ENCODE results near the gene HSPA12B.
A peak's percentile ranks its signal among the peaks of the same experiment; 100 is the strongest.

Gene HSPA12B

GRCh38 chr20:3704087-3704486 is 28.4 kb upstream of the HSPA12B start:
- DNase-seq: no peak

GRCh38 chr20:3705491-3705969 is 27.0 kb upstream of the HSPA12B start:
- no peak for DNase-seq

DNA sequence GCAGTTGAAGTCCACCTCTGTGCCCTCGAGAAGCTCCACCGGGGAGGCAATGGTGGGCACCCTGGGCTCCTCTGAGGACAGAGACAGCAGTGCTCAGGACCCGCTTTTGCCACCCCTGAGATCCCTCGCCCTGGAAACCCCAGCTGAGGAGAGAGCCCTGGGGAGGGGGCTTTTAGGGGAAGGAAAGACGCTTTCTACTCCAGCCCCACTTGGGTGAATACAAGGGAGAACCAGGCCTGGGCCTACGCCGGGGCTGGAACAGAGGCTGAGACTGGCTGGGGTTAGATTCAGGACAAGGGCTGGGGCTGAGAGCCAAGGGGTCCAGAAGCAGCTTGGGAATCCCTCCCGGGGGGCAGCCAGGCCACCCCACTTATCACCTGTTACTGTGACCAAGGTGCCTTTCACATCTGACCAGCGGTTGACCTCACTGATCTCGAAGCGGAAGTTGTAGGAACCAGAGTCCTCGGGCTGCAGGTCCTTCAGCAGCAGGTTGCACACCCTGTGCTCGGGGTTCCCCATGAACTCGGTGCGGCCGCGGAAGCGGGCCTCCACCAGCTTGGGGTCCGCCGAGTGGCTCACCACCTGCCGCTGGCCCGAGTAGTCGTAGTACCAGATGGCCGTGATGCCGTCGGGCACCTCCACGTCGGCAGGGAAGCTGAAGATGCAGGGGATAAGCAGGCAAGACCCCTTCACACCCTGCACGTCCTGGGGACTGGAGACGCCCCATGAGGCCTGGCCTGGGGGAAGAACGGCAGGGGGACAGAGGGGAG is 26.3 kb upstream of the HSPA12B start:
- no peak for DNase-seq

DNA sequence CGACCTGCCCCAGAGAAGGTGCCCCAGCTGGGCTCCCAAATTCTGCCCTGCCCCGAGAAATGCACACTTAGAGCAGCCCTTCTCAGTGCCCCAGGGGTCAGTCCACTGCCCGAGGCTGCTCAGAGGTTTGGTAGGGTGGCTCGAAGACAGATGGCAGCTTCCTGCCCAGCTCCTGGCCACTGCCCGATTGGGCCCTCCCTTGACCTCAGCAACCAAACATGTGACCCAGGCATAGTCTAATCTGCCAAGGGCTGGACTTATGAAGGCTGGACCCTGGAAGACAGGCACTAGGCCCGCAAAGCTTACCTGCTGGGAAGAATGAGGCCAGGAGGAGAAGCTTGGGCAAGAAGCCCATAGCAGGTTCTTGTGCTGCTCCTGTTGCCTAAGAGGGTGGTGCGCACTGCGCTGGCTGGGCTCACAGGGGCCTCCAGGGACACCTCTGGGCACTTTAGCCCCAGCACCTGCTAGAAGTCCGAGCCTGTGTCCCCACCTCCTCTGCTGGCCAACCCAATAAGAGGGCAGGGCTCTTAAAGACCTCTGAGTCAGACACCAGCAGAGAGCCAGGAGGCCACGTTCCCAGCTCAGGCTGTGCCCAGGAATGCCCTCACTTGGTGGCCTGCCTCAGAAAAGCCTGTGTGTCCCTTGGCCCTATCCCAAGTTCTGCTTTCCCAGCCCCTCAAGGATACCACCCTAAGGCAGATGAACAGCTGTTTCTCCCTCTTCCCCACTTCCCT is 25.5 kb upstream of the HSPA12B start:
- DNase-seq: no peak

GRCh38 chr20:3707508-3707899 is 25.0 kb upstream of the HSPA12B start:
- no peak for DNase-seq

DNA sequence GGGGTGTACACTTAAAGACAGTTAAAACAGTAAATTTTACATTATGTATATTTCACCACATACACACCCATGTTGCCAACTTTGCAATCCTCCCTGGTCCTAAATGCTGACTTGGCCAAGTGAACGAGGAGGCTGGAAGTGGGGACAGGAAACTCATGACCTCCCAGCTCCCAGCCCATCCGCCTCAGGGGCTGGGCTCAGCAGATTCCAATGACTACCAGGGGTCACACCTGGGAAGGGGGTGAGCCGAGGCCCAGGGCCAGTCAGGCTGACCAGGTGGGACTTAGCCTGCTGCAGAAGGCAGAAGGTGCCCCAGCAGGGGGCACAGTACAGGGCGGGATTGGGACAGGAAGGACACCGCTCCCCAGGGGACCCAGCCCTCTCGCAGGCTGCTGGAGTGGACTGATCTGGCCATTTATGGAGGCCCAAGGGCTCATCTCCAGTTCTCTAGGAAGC is 22.4 kb upstream of the HSPA12B start:
- peak; percentile 7 to 28 for DNase-seq

DNA sequence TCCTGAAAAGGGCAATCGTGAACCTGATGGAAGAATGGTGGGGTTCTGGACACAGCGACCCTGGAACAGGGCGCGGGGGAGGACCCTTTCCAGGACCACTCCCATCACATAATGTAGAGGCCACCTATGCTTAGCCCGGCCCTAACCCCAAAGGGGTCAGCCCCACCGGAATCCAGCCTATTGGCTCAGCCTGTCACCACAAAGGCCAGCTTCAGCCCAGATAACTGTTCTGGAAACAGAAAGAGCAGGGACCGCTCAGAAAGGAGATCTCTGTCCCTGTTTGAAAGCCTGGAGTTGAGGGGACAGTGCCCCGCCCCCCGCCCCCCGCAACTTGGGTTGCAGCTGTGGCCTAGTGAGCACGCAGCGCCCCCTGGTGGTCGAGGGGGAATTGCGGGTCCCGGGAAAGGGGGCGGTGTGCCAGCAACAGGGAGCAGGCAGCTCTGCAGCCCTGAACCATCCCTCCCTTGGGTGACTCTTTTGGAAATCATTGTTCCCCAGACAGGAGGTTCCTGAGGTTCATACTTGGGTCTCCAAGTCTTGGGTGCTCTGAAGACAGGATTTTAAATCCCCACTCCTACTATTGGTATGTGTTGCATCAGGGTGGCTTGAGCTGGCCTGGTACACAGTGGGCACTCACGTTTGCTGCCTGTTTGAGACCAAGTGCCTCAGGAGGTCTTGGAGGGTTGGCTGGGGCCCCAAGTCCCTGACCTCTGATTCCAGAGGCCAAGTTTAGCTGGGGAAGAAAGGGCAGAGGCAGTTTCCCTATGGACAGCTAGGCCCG is 21.6 kb upstream of the HSPA12B start:
- DNase-seq: peak; percentile 49 to 58

DNA sequence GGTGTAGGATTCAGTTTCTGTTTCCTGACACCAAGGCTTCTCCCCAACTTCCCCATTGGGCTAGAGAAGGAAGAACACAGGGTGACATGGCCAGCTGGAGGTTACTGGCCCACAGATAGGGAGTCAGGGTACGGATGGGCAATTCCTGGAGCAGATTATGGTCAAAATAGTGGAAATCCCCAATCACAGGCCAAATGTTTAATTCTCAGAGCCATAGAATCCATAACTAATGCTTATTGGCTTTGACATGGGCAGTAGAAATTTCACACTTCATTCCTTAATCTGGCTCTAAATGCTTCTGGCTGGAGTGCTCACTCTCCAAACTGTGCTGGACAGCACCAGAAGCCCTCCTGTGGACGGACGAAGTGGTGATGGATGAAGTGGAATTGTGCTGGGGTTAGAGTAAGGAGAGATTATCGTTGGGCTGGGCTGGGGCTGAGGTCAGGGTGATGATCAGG is 21.0 kb upstream of the HSPA12B start:
- peak; percentile 55 to 63 for DNase-seq

- DNase-seq: peak; percentile 97 to 98
Observed at GRCh38 chr20:3712279-3712873, 20.1 kb upstream of the HSPA12B start, which contains the start of gene SIGLEC1. Gene SIGLEC1, minus strand, starts transcription at chr20:3712600. Its CDS starts 5,472 bp downstream, at chr20:3707128.

DNA sequence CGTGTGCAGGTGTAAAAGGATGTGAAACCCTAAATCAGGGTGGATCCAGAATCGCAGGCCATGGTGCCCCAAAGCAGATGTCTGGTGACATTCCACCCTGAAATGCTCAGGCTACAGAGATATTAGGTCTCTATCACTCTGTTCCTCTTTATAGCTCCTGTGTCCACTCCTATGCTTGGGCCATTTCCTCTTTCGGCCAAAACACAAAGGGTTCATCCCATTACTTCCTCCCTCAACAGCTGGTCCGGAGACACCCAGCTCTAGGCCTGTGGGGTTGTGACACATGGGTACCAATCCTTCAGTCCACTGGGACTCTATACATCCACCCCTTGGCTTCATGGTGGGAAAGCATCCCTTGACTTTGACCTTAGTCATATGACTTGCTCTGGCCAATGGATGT is 18.4 kb upstream of the HSPA12B start:
- DNase-seq: peak; percentile 85 to 90

GRCh38 chr20:3716195-3716834 is 16.2 kb upstream of the HSPA12B start:
- DNase-seq: peak; percentile 6 to 26

DNA sequence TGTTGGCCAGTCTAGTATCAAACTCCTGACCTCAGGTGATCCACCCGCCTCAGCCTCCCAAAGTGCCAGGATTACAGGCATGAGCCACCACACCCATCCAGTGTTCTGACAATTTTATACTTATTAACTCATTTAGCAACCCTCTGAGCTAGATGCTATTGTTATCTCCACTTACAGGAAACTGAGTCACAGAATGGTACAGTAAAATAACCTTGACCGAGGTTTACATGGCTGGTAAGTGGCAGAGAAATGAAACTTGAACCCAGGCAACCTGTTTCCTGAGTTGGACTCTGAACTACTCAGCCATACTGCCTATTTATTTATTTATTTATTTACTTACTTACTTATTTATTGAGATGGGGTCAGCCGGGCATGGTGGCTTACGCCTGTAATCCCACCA is 13.4 kb upstream of the HSPA12B start:
- no peak for DNase-seq

GRCh38 chr20:3720068-3720467 is 12.4 kb upstream of the HSPA12B start:
- DNase-seq: no peak

GRCh38 chr20:3720626-3721025 is 11.9 kb upstream of the HSPA12B start:
- no peak for DNase-seq

- DNase-seq: no peak
Observed at GRCh38 chr20:3721912-3722311, 10.6 kb upstream of the HSPA12B start.

DNA sequence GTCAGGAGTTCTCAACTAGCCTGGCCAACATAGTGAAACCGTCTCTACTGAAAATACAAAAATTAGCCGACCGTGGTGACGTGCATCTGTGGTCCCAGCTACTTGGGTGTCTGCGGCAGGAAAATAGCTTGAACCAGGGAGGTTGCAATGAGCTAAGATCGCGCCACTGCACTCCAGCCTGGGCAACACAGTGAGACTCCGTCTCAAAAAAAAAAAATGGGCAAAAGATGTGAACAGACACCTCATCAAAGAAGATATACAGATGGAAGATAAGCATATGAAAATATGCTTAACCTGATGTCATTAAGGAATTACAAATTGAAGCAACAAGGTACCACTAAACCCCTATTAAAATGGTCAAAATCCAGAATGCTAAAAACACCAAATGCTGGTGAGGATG is 9.2 kb upstream of the HSPA12B start:
- DNase-seq: no peak

- DNase-seq: no peak
Observed at GRCh38 chr20:3724356-3724755, 8.1 kb upstream of the HSPA12B start.

- peak; percentile 8 to 33 for DNase-seq
Observed at GRCh38 chr20:3727401-3728021, 5.0 kb upstream of the HSPA12B start.

DNA sequence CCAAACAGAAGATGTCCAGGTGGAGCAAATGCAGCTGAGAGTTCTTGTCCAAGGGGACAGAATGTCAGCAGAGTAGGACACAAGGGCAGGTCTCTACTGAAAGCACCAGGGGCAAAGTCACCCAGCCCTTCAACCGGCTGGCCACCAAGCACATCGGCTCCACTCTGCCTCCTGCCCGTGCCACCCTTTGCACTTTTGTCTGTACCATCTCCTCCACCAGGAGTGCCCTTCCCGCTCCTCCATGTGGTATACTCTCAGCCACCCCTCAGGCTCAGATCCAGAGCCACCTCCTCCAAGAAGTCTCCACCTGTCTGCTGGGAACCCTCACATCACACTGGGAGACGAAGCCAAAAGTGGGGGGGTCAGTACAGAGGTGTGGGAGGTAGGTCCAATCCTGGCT is 4.1 kb upstream of the HSPA12B start:
- no peak for DNase-seq

GRCh38 chr20:3728876-3729275 is 3.6 kb upstream of the HSPA12B start:
- no peak for DNase-seq

DNA sequence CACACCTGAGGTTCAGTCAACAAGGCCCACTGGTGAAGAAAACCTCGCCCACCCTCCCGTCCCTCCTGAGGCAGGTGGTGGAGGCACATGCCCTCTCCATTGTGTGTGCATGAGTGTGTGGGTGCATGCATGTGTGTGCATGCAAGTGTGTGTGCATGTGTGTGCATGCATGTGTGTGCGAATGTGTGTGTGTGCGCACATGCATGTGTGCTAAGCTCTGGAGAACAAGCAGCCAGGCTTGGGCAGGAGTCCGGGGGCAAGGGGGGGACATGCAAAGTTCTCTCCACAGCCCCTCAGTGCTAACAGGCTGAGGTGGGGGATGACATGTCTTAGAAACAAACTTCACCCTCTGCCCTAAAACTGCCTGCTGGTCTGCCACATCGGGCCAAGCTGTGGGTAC is 3.1 kb upstream of the HSPA12B start:
- no peak for DNase-seq
